ENCODE measurements around the gene KRT77. TPM values are rescaled to one million over a fixed set of nuclear protein-coding genes. Genes with fewer than 3 reads are reported as not detected.

KRT77 gene
- total RNA-seq, 1 experiment from 2014 or later = not detected

DNA sequence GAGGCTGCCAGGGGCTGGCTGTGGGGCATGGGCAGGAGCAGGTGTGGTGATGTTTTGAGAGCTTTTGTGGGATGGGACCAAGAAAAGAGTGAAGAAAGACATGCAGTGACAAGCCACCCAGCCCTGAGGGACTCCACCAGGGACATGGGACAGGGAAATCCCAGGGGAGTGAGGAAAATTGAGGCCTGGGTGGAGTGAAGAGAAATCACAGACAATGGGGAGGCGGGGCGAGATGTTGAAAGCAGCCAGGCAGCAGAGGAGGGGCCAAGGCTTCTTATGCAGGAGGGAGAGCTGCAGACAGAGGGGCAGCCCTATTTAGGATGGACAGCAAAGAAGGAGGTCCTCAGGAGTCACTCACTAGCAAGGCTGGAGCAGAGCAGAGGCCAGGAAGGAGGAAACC, 18.9 kb downstream of the KRT77 start:
- Histone ChIP-seq H2AFZ (ENCODE audit: low read length) (no peak overlapping the region), H3K4me1 (ENCODE audit: low read length) (no peaks in the 10 kb centered on the region), H3K27me3 (ENCODE audit: low read length) (no peaks in the 10 kb centered on the region), H4K20me1 (ENCODE audit: insufficient read depth, low read depth, low read length) (no peaks in the 10 kb centered on the region), H3K9me3 (ENCODE audit: low read length) (no peaks in the 10 kb centered on the region), H3K79me2 (ENCODE audit: low read length) (no peaks in the 10 kb centered on the region), H3K27ac (ENCODE audit: low read length) (no peak overlapping the region), H3K4me2 (ENCODE audit: low read depth, low read length, poor library complexity, severe bottlenecking) (no peak overlapping the region), H3K9ac (ENCODE audit: low read length) (no peak overlapping the region), H3K4me3 (ENCODE audit: low read length) (no peak overlapping the region), H3K9me2 (replicated peaks; ENCODE audit: insufficient read depth, low read length) (no peaks in the 10 kb centered on the region), H3K36me3 (ENCODE audit: insufficient read depth, low read length) (no peaks in the 10 kb centered on the region)
- DNase-seq = no peak

DNA sequence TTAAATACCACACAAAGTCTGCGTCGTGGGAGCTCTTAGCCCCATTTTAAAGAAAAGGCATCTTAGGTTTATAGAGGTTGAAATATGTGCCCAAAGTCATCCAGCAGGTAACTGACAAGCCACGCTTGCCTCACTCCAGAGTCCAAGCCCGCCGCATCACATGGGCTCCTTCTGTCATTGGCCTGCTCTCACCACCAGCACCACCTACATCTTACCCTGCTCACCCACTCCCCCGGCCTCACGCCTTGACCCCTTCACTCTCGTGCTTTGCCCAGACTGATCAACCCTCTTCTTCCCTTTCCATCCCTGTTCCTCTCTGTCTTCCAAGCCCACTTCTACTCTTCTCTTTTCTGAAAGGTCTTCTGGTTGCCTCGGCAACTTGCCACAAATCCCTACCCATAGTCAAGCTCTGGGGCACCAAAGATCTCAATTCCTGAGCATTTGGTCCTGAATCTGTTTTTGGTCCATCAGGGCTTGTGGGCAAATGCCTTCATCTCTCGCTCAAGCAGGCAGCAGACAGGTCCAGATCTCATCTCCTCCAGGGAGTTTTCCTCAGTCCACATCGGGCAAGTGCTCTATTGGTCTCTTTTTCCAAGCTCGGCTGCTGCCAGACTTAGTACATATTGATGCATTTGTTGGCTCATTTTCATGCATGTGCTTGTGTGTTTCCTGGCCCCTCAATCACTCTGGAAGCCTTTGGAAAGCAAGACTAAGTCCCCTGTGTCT, 19.6 kb downstream of the KRT77 start:
- H3K4me3 ChIP-seq (ENCODE audit: low read length) = no peak overlapping the region
- H3K27me3 ChIP-seq (ENCODE audit: low read length) = no peaks in the 10 kb centered on the region
- H2AFZ ChIP-seq (ENCODE audit: low read length) = no peak overlapping the region
- no peaks in the 10 kb centered on the region for H3K4me1 ChIP-seq (ENCODE audit: low read length)
- no peaks in the 10 kb centered on the region for H3K79me2 ChIP-seq (ENCODE audit: low read length)
- H3K36me3 ChIP-seq (ENCODE audit: insufficient read depth, low read length) = no peaks in the 10 kb centered on the region
- no peak overlapping the region for H3K27ac ChIP-seq (ENCODE audit: low read length)
- no peak overlapping the region for H3K9ac ChIP-seq (ENCODE audit: low read length)
- H3K4me2 ChIP-seq (ENCODE audit: low read depth, low read length, poor library complexity, severe bottlenecking) = no peak overlapping the region
- H3K9me3 ChIP-seq (ENCODE audit: low read length) = no peaks in the 10 kb centered on the region
- no peaks in the 10 kb centered on the region for H4K20me1 ChIP-seq (ENCODE audit: insufficient read depth, low read depth, low read length)
- DNase-seq = no peak
- H3K9me2 ChIP-seq (replicated peaks; ENCODE audit: insufficient read depth, low read length) = no peaks in the 10 kb centered on the region

GRCh38 chr12:52682938-52683574, 20.3 kb downstream of the KRT77 start:
- no peaks in the 10 kb centered on the region for H3K79me2 ChIP-seq (ENCODE audit: low read length)
- no peaks in the 10 kb centered on the region for H3K36me3 ChIP-seq (ENCODE audit: insufficient read depth, low read length)
- H3K4me2 ChIP-seq (ENCODE audit: low read depth, low read length, poor library complexity, severe bottlenecking) = no peak overlapping the region
- no peaks in the 10 kb centered on the region for H4K20me1 ChIP-seq (ENCODE audit: insufficient read depth, low read depth, low read length)
- DNase-seq = no peak
- H3K9me2 ChIP-seq (replicated peaks; ENCODE audit: insufficient read depth, low read length) = no peaks in the 10 kb centered on the region
- no peaks in the 10 kb centered on the region for H3K4me1 ChIP-seq (ENCODE audit: low read length)
- no peak overlapping the region for H3K27ac ChIP-seq (ENCODE audit: low read length)
- H3K27me3 ChIP-seq (ENCODE audit: low read length) = no peaks in the 10 kb centered on the region
- no peaks in the 10 kb centered on the region for H3K9me3 ChIP-seq (ENCODE audit: low read length)
- no peak overlapping the region for H2AFZ ChIP-seq (ENCODE audit: low read length)
- no peak overlapping the region for H3K9ac ChIP-seq (ENCODE audit: low read length)
- no peak overlapping the region for H3K4me3 ChIP-seq (ENCODE audit: low read length)

GRCh38 chr12:52682381-52682660, 21.0 kb downstream of the KRT77 start:
- no peaks in the 10 kb centered on the region for H4K20me1 ChIP-seq (ENCODE audit: insufficient read depth, low read depth, low read length)
- no peak for DNase-seq
- no peaks in the 10 kb centered on the region for H3K36me3 ChIP-seq (ENCODE audit: insufficient read depth, low read length)
- no peak overlapping the region for H3K9ac ChIP-seq (ENCODE audit: low read length)
- no peaks in the 10 kb centered on the region for H3K4me1 ChIP-seq (ENCODE audit: low read length)
- H3K9me3 ChIP-seq (ENCODE audit: low read length) = no peaks in the 10 kb centered on the region
- H3K9me2 ChIP-seq (replicated peaks; ENCODE audit: insufficient read depth, low read length) = no peaks in the 10 kb centered on the region
- H2AFZ ChIP-seq (ENCODE audit: low read length) = no peak overlapping the region
- H3K27me3 ChIP-seq (ENCODE audit: low read length) = no peaks in the 10 kb centered on the region
- no peaks in the 10 kb centered on the region for H3K79me2 ChIP-seq (ENCODE audit: low read length)
- no peak overlapping the region for H3K27ac ChIP-seq (ENCODE audit: low read length)
- no peak overlapping the region for H3K4me3 ChIP-seq (ENCODE audit: low read length)
- no peak overlapping the region for H3K4me2 ChIP-seq (ENCODE audit: low read depth, low read length, poor library complexity, severe bottlenecking)

- H3K36me3 ChIP-seq (ENCODE audit: insufficient read depth, low read length) = no peaks in the 10 kb centered on the region
- DNase-seq = no peak
- no peaks in the 10 kb centered on the region for H4K20me1 ChIP-seq (ENCODE audit: insufficient read depth, low read depth, low read length)
- no peaks in the 10 kb centered on the region for H3K9me2 ChIP-seq (replicated peaks; ENCODE audit: insufficient read depth, low read length)
- H3K4me1 ChIP-seq (ENCODE audit: low read length) = no peaks in the 10 kb centered on the region
- H3K4me3 ChIP-seq (ENCODE audit: low read length) = no peak overlapping the region
- no peak overlapping the region for H3K27ac ChIP-seq (ENCODE audit: low read length)
- H3K79me2 ChIP-seq (ENCODE audit: low read length) = no peaks in the 10 kb centered on the region
- no peak overlapping the region for H3K4me2 ChIP-seq (ENCODE audit: low read depth, low read length, poor library complexity, severe bottlenecking)
- H3K9me3 ChIP-seq (ENCODE audit: low read length) = no peaks in the 10 kb centered on the region
- no peak overlapping the region for H2AFZ ChIP-seq (ENCODE audit: low read length)
- H3K27me3 ChIP-seq (ENCODE audit: low read length) = no peaks in the 10 kb centered on the region
- no peak overlapping the region for H3K9ac ChIP-seq (ENCODE audit: low read length)
Observed at GRCh38 chr12:52681526-52682380, 21.6 kb downstream of the KRT77 start.

DNA sequence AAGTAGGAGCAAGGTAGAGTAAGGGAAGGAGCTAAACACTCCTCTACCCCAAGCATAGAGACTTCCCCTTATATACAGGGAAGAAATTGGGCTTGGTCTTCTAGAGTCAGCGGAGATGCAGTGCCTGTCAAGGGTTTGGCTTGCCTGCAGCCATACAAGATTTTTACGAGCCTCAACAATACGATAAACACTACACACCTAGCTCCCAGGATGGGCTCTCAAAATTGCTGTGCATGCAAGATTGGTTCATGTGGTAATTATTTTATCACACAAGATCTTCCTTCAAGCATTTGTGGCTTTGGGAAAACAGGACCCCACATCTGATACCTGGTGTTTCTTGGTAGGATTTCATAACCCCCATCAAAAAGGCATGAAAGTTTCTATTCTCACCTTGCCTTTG, 23.0 kb downstream of the KRT77 start, which contains the start of gene KRT1:
TSS of gene KRT1 (minus strand) at position 45 of the 400 bp plus-strand sequence. CDS start 59 bp downstream, outside the sequence.
- no peak for DNase-seq
- Histone ChIP-seq H2AFZ (ENCODE audit: low read length) (no peak within 1 kb of the TSS), H4K20me1 (ENCODE audit: insufficient read depth, low read depth, low read length) (no peaks in the 10 kb centered on the region), H3K9me2 (replicated peaks; ENCODE audit: insufficient read depth, low read length) (no peaks in the 10 kb centered on the region), H3K27me3 (ENCODE audit: low read length) (no peaks in the 10 kb centered on the region), H3K4me1 (ENCODE audit: low read length) (no peaks in the 10 kb centered on the region), H3K4me3 (ENCODE audit: low read length) (no peak within 1 kb of the TSS), H3K79me2 (ENCODE audit: low read length) (no peaks in the 10 kb centered on the region), H3K9me3 (ENCODE audit: low read length) (no peaks in the 10 kb centered on the region), H3K4me2 (ENCODE audit: low read depth, low read length, poor library complexity, severe bottlenecking) (no peak within 1 kb of the TSS), H3K9ac (ENCODE audit: low read length) (no peak within 1 kb of the TSS), H3K36me3 (ENCODE audit: insufficient read depth, low read length) (no peaks in the 10 kb centered on the region), H3K27ac (ENCODE audit: low read length) (no peak within 1 kb of the TSS)

- Histone ChIP-seq H3K9ac (ENCODE audit: low read length) (no peak overlapping the region), H3K9me2 (replicated peaks; ENCODE audit: insufficient read depth, low read length) (no peaks in the 10 kb centered on the region), H3K4me3 (ENCODE audit: low read length) (no peak overlapping the region), H3K27ac (ENCODE audit: low read length) (no peak overlapping the region), H4K20me1 (ENCODE audit: insufficient read depth, low read depth, low read length) (no peaks in the 10 kb centered on the region), H3K9me3 (ENCODE audit: low read length) (no peaks in the 10 kb centered on the region), H3K36me3 (ENCODE audit: insufficient read depth, low read length) (no peaks in the 10 kb centered on the region), H3K4me1 (ENCODE audit: low read length) (no peaks in the 10 kb centered on the region), H3K4me2 (ENCODE audit: low read depth, low read length, poor library complexity, severe bottlenecking) (no peak overlapping the region), H3K79me2 (ENCODE audit: low read length) (no peaks in the 10 kb centered on the region), H2AFZ (ENCODE audit: low read length) (no peak overlapping the region), H3K27me3 (ENCODE audit: low read length) (no peaks in the 10 kb centered on the region)
- DNase-seq = no peak
Observed at GRCh38 chr12:52679875-52680274, 23.4 kb downstream of the KRT77 start.

DNA sequence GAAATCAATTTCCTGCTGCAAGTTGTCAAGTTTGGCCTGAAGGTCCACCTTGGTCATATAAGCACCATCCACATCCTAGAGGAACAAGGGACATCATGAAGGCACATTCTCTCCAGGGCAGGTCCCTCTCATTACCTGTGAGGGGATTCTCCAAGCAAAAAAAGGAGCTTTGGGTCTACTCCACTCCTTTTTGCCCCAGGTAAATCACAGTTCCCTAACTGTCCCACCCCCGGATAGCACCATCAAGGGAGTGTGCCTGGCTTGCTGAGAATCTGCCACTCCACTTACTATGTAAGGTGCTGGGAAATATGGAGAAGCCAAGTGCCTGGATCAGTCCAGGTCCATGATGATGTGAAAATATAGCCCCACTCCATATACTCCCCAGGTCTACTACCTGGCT, 25.7 kb downstream of the KRT77 start:
- H3K9ac ChIP-seq (ENCODE audit: low read length) = no peak overlapping the region
- no peaks in the 10 kb centered on the region for H3K9me2 ChIP-seq (replicated peaks; ENCODE audit: insufficient read depth, low read length)
- no peak overlapping the region for H3K4me2 ChIP-seq (ENCODE audit: low read depth, low read length, poor library complexity, severe bottlenecking)
- no peaks in the 10 kb centered on the region for H3K27me3 ChIP-seq (ENCODE audit: low read length)
- no peak for DNase-seq
- no peaks in the 10 kb centered on the region for H3K79me2 ChIP-seq (ENCODE audit: low read length)
- H3K4me1 ChIP-seq (ENCODE audit: low read length) = no peaks in the 10 kb centered on the region
- H3K27ac ChIP-seq (ENCODE audit: low read length) = no peak overlapping the region
- H2AFZ ChIP-seq (ENCODE audit: low read length) = no peak overlapping the region
- H3K4me3 ChIP-seq (ENCODE audit: low read length) = no peak overlapping the region
- no peaks in the 10 kb centered on the region for H4K20me1 ChIP-seq (ENCODE audit: insufficient read depth, low read depth, low read length)
- H3K36me3 ChIP-seq (ENCODE audit: insufficient read depth, low read length) = no peaks in the 10 kb centered on the region
- no peaks in the 10 kb centered on the region for H3K9me3 ChIP-seq (ENCODE audit: low read length)
